SK-N-SH treated with all-trans-retinoic acid at 6 μM for 48 hours (cell line): ENCODE data around the gene MGMT.

Experiments used
- ATAC-seq: fragments of 200-7000 bp; cut with Tn5 transposase; 3 replicates; pipeline ENCODE4 v1.9.1; 2020; ENCODE audit warnings: mild to moderate bottlenecking, moderate library complexity
- ARNTL ChIP-seq: fragments of 450-650 bp; formaldehyde crosslinking; IDR thresholded peaks from 2 replicates; pipeline ENCODE4 v1.5.0; 2020; ENCODE audit warnings: low read depth, mild to moderate bottlenecking, moderate library complexity, borderline replicate concordance
- BACH2 ChIP-seq: fragments of 250-450 bp; sonication (Bioruptor Pico); IDR thresholded peaks from 2 replicates; pipeline ENCODE4 v1.9.0; 2021; ENCODE audit warnings: mild to moderate bottlenecking, borderline replicate concordance
- CREB5 ChIP-seq: fragments of 250-450 bp; sonication (Bioruptor Pico); IDR thresholded peaks from 2 replicates; pipeline ENCODE4 v1.5.1; 2020; ENCODE audit warnings: low read depth, mild to moderate bottlenecking, moderate library complexity
- CSDC2 ChIP-seq: fragments of 250-450 bp; sonication (Bioruptor Pico); IDR thresholded peaks from 2 replicates; pipeline ENCODE4 v1.5.0; 2020; ENCODE audit warnings: mild to moderate bottlenecking, moderate library complexity
- ESRRG ChIP-seq: fragments of 250-450 bp; sonication (Bioruptor Pico); IDR thresholded peaks from 2 replicates; pipeline ENCODE4 v1.6.1; 2021; ENCODE audit warnings: mild to moderate bottlenecking
- GLIS3 ChIP-seq: fragments of 250-450 bp; sonication (Bioruptor Pico); IDR thresholded peaks from 2 replicates; pipeline ENCODE4 v1.5.0; 2020; ENCODE audit warnings: mild to moderate bottlenecking, moderate library complexity
- ISL1 ChIP-seq: fragments of 250-450 bp; sonication (Bioruptor Pico); IDR thresholded peaks from 2 replicates; pipeline ENCODE4 v2.1.2; 2022; ENCODE audit warnings: mild to moderate bottlenecking, moderate library complexity
- OSR1 ChIP-seq: fragments of 250-450 bp; sonication (Bioruptor Pico); IDR thresholded peaks from 2 replicates; pipeline ENCODE4 v1.8.0; 2022; ENCODE audit warnings: moderate library complexity, mild to moderate bottlenecking, inconsistent platforms
- POU6F1 ChIP-seq: fragments of 250-450 bp; sonication (Bioruptor Pico); IDR thresholded peaks from 2 replicates; pipeline ENCODE4 v1.8.0; 2021; ENCODE audit warnings: low read depth, mild to moderate bottlenecking, moderate library complexity, borderline replicate concordance
- PPARA ChIP-seq: fragments of 250-450 bp; sonication (Bioruptor Pico); IDR thresholded peaks from 2 replicates; pipeline ENCODE4 v1.5.0; 2020; ENCODE audit warnings: mild to moderate bottlenecking, borderline replicate concordance
- RARB ChIP-seq: fragments of 250-450 bp; sonication (Bioruptor Pico); IDR thresholded peaks from 2 replicates; pipeline ENCODE4 v1.8.0; 2021; ENCODE audit warnings: mild to moderate bottlenecking, moderate library complexity
- SNAI2 ChIP-seq: fragments of 250-450 bp; sonication (Bioruptor Pico); IDR thresholded peaks from 2 replicates; pipeline ENCODE4 v1.5.0; 2020; ENCODE audit warnings: mild to moderate bottlenecking, moderate library complexity
- TCF4 ChIP-seq: fragments of 250-450 bp; sonication (Bioruptor Pico); IDR thresholded peaks from 2 replicates; pipeline ENCODE4 v1.8.0; 2021; ENCODE audit warnings: mild to moderate bottlenecking, moderate library complexity, borderline replicate concordance
- TOX ChIP-seq: fragments of 250-450 bp; sonication (Bioruptor Pico); IDR thresholded peaks from 2 replicates; pipeline ENCODE4 v1.8.0; 2021; ENCODE audit warnings: mild to moderate bottlenecking, moderate library complexity, borderline replicate concordance
- TSHZ2 ChIP-seq: fragments of 250-450 bp; sonication (Bioruptor Pico); IDR thresholded peaks from 2 replicates; pipeline ENCODE4 v1.5.0; 2020; ENCODE audit warnings: mild to moderate bottlenecking, moderate library complexity
- ZC3H10 ChIP-seq: fragments of 250-450 bp; sonication (Bioruptor Pico); IDR thresholded peaks from 2 replicates; pipeline ENCODE4 v1.5.1; 2021; ENCODE audit warnings: mild to moderate bottlenecking, moderate library complexity
- ZNF565 ChIP-seq: fragments of 450-650 bp; formaldehyde crosslinking; conservative IDR thresholded peaks from 2 replicates; pipeline ENCODE4 v1.5.0; 2020; ENCODE audit warnings: low read depth, mild to moderate bottlenecking, moderate library complexity
- ZNF70 ChIP-seq: fragments of 450-650 bp; formaldehyde crosslinking; IDR thresholded peaks from 2 replicates; pipeline ENCODE4 v1.5.0; 2020; ENCODE audit warnings: mild to moderate bottlenecking, moderate library complexity
- ZNF8 ChIP-seq: fragments of 450-650 bp; formaldehyde crosslinking; IDR thresholded peaks from 2 replicates; pipeline ENCODE4 v1.5.0; 2020; ENCODE audit warnings: mild to moderate bottlenecking, moderate library complexity
- TF ChIP-seq, protein P1 (sequence below): fragments of 250-450 bp; sonication (Bioruptor Pico); IDR thresholded peaks from 2 replicates; pipeline ENCODE4 v1.8.0; 2020; ENCODE audit warnings: mild to moderate bottlenecking, moderate library complexity, borderline replicate concordance

Gene MGMT

DNA sequence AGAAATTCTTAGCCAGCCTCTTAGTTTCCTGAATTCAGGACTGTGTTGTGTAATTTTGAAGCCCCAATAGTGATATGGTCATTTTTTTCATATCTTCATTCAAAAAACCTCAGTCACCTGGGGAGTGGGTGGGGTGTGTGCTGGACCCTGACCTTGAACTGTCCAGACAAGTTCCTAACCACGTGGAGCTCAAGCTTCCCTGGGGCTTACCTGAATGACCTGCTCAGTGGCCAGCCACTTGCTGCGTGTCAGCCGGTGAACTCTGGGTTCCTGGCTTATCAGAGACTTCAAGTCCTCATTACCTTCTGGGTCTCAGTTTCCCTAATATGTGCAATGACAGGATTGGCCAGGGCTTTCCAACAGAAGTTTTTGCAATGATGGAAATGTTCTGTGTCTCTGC is 27.1 kb downstream of the MGMT start:
- TF ChIP-seq PPARA (CRISPR knock-in tag) (no peak), POU6F1 (CRISPR knock-in tag) (no peak), ZNF565 (no peak), CREB5 (CRISPR knock-in tag) (no peak), ESRRG (CRISPR knock-in tag) (no peak), TCF4 (CRISPR knock-in tag) (no peak), ZNF8 (CRISPR knock-in tag) (no peak), ARNTL (no peak), ISL1 (CRISPR knock-in tag) (no peak), BACH2 (no peak), TOX (CRISPR knock-in tag) (no peak), RARB (CRISPR knock-in tag) (no peak), OSR1 (CRISPR knock-in tag) (no peak), TSHZ2 (no peak), SNAI2 (CRISPR knock-in tag) (no peak)
- TF ChIP-seq, protein P1, sequence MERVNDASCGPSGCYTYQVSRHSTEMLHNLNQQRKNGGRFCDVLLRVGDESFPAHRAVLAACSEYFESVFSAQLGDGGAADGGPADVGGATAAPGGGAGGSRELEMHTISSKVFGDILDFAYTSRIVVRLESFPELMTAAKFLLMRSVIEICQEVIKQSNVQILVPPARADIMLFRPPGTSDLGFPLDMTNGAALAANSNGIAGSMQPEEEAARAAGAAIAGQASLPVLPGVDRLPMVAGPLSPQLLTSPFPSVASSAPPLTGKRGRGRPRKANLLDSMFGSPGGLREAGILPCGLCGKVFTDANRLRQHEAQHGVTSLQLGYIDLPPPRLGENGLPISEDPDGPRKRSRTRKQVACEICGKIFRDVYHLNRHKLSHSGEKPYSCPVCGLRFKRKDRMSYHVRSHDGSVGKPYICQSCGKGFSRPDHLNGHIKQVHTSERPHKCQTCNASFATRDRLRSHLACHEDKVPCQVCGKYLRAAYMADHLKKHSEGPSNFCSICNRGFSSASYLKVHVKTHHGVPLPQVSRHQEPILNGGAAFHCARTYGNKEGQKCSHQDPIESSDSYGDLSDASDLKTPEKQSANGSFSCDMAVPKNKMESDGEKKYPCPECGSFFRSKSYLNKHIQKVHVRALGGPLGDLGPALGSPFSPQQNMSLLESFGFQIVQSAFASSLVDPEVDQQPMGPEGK: no peak
- no peak for ATAC-seq

- no peak for TF ChIP-seq TSHZ2
- TF ChIP-seq TCF4 (CRISPR knock-in tag): no peak
- no peak for TF ChIP-seq ZNF70 (CRISPR knock-in tag)
- no peak for TF ChIP-seq ZC3H10 (CRISPR knock-in tag)
- no peak for TF ChIP-seq CSDC2 (CRISPR knock-in tag)
- TF ChIP-seq, protein P1: no peak
- no peak for TF ChIP-seq ISL1 (CRISPR knock-in tag)
- TF ChIP-seq SNAI2 (CRISPR knock-in tag): no peak
- TF ChIP-seq OSR1 (CRISPR knock-in tag): no peak
- TF ChIP-seq ARNTL: no peak
- TF ChIP-seq CREB5 (CRISPR knock-in tag): no peak
- no peak for TF ChIP-seq GLIS3 (CRISPR knock-in tag)
- TF ChIP-seq PPARA (CRISPR knock-in tag): no peak
- no peak for ATAC-seq
Observed at GRCh38 chr10:129494740-129495139, 27.7 kb downstream of the MGMT start.
